Suppressor macrophage treated with lipopolysaccharide for 4 hours (primary cell): ENCODE results near the gene GRN.
A peak's percentile ranks its signal among the peaks of the same experiment; 100 is the strongest.
"Not testable (repeated sequence)": the region's sequence is repeated elsewhere in the genome, so short reads cannot be mapped to it uniquely, and the experiment has no call there.

ENCODE experiments used
- DNase-seq: peaks from one replicate; pipeline ENCODE4 v3.0.0-alpha.2; 2020

GRN gene

GRCh38 chr17:44385287-44386181, 40.4 kb downstream of the GRN start:
- peak; percentile 79 for DNase-seq

GRCh38 chr17:44386182-44386525, 41.1 kb downstream of the GRN start:
- DNase-seq, result no peak

DNA sequence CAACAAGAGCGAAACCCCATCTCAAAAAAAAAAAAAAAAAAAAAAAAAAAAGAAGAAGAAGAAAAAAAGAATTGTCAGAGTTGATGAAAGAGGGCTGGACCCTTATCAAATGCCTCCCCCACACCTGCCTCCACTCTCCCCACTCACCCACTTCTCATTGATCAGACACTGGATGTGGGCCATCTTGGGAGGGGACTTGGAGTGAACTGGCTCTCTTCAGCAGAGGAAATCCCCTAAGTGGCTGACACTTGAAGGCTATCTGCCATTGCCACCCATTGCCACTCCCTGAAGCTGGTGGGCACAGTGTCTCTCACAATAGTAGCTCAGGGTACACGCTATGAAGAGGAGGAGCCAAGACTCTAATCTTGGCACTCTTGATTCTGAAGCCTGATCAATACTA, 42.7 kb downstream of the GRN start:
- DNase-seq, result no peak

GRCh38 chr17:44389281-44389680, 44.2 kb downstream of the GRN start, which contains the start of gene ITGA2B:
Gene ITGA2B (minus strand): TSS chr17:44389649. CDS start chr17:44389473, 176 bp downstream.
- no peak for DNase-seq

- DNase-seq, result peak; percentile 37
These were observed 44.7 kb downstream of the GRN start for GRCh38 chr17:44389723-44390202.

- no peak for DNase-seq
These were observed 45.3 kb downstream of the GRN start for GRCh38 chr17:44390250-44390870.

DNA sequence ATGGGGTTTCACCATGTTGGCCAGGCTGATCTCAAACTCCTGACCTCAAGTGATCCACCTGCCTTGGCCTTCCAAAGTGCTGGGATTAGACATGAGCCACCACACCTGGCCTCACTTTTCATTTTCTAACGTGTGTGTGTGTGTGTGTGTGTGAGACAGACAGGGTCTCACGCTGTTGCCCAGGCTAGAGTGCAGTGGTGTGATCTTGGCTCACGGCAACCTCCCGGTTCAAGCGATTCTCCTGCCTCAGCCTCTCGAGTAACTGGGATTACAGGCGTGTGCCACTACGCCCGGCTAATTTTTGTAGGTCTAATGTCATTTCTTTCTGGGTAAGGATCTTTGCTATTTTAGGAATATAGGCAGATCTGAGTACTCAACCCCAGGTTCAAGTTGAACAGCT, 49.0 kb downstream of the GRN start:
- DNase-seq, result not testable (repeated sequence)

- no peak for DNase-seq
These were observed 49.7 kb downstream of the GRN start for GRCh38 chr17:44394833-44395232.

DNA sequence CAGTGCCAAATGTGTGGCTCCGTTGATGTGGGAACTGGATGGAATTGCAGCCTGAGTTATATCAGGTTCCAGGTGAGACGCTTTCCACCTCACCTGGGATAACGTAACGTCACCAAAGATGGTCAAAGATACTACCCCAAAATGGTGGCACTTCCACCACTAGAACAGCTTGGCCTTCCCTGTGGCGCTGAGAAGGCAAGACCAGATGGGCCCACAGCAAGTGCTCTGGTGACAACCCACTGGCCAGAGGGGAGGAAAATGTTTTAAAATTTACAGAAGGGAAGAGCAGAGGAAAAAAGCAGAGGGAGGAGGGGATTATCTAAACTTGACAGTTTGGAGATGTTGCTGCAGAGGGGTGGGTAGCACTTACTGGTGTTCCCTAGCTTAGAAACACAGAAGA, 51.8 kb downstream of the GRN start:
- no peak for DNase-seq

GRCh38 chr17:44397479-44398440, 52.7 kb downstream of the GRN start:
- DNase-seq, result no peak

DNA sequence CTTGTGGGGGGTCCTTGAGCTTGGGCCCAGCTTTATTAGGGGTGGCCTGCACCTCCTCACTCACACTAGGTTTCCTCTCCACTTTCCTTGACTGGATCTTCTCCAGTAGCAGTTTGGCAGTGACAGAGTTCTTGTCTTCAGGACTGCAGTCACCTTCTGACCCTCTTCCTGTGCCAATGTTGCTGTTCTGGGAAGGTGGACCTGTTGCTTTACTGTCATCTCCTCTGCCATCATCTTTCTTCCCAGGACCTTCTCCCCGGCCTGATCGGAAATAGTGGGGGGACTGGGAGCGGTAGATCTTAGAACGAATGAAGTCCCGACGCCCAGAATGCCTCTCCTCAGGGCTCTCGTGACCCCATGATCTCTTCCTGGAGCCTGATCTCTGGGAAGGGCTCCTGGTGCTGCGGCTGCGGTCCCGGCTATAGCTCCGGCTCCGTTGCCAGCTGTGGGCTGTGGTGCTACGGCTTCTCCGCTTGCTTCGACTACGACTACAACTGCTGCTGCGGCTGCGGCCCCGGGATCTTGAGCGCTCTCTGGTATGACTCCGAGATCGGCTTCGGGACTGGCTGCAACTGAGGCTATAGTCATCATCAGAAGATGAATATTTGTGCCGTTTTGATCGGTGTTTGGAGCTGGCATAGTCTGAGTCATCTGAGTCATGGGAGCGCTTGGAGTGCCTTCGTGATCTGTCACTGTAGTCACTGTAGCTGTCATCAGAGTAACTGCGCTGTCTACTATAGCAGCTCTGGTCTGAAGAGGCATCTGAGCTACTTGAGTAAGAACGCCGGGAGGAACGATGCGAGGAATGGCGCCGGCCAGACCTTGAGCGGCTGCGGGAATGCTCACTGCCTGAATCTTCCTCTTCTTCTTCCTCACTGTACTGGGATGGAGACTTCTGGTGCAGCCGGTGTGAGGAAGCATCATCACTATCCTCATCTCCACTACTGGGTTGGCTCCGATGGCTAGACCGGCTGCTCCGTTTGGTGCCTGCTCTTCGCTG, 53.9 kb downstream of the GRN start:
- DNase-seq, result no peak

- peak; percentile 21 for DNase-seq
These were observed 55.2 kb downstream of the GRN start for GRCh38 chr17:44400226-44400847.
